Mucosa of descending colon (tissue), 3 donors: ENCODE results near the gene CXCL3. TPM values are rescaled to one million over a fixed set of nuclear protein-coding genes. Genes with fewer than 3 reads are reported as not detected.

Experiments
- ATAC-seq: fragments of 200-7000 bp; cut with Tn5 transposase; one replicate; pipeline ENCODE4 v1.9.1; 2020; ENCODE audit warnings: mild to moderate bottlenecking, moderate library complexity
- DNase-seq, 3 donors: peaks; one replicate each; pipeline ENCODE4 v3.0.0-alpha.2; 2020
- H3K36me3 ChIP-seq: fragments of 200-600 bp; one replicate; pipeline ENCODE4 v1.8.0; 2021; ENCODE audit warnings: low read depth, mild to moderate bottlenecking
- H3K4me1 ChIP-seq: fragments of 200-600 bp; one replicate; pipeline ENCODE4 v1.8.0; 2021; ENCODE audit warnings: low read depth, mild to moderate bottlenecking
- H3K4me3 ChIP-seq: fragments of 200-600 bp; one replicate; pipeline ENCODE4 v1.8.0; 2021; ENCODE audit warnings: mild to moderate bottlenecking
- H3K9me3 ChIP-seq: fragments of 200-600 bp; one replicate; pipeline ENCODE4 v1.8.0; 2021; ENCODE audit warnings: mild to moderate bottlenecking
- intact Hi-C, 2 donors: fragments of 100-400 bp; cut with DNase I in 1 of 2; cut with micrococcal nuclease in 1 of 2; formaldehyde crosslinking; loops; one replicate each; pipeline versions ENCODE4 v1.11.0 to v1.11.1; 2022; cut with DNase I, micrococcal nuclease
- total RNA-seq, 3 donors: library from RNA; stranded (reverse); fragmentation: NEBNext Ultra II Directional in 2 of 3; extraction: Animal tissue kit (Norgen Biotek cat#: 25700) in 2 of 3; gene quantifications; one replicate each; pipeline versions ENCODE4 v1.2.1 to v1.2.4, GENCODE V29; 2021 to 2023
- TF ChIP-seq, protein P1 (sequence below): fragments of 200-600 bp; IDR thresholded peaks from one replicate; pipeline ENCODE4 v1.8.0; 2022; ENCODE audit warnings: antibody characterized with exemption, mild to moderate bottlenecking
- donor health status: DM: no; HTN: no; CAD: no; lungs with moderate emphysema.
- donor health status: DM: no; HTN: no; CAD: no.
- donor health status: DM: no; HTN: yes; CAD: no.

Gene CXCL3
- total RNA-seq, 3 donors from 2014 or later: 2.7 to 30.8 (median 3.9) TPM

DNA sequence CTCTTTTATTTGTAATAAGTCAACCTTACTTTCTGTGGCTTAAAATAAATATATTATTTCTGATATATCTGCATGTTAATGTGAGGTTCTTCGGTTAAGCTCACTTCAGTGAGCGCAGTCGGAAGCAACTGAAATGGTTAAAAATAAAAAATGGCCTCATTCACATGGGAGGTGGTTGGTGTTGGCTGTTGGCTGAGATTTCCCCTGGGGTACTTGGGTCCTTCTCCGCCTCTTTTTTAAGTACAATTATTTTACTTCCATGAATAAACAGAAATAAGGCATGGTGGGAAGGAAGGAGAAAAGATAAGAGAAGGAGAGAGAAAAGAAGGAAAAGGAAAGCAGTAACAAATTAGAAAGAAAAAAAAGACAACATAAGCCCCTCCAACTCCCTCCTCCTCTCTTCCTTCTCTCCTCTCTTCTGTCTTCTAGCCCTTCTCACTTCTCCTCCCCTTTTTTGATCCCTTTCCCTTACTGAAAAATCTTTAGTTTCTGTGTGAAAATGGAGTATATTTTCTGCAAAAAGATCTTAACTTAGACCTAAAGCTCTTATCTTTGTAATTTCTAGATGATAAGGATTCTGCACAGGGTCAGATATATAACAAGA is 19.7 kb upstream of the CXCL3 start:
- ATAC-seq: no peak
- H3K36me3 ChIP-seq: no peaks in the 10 kb centered on the region
- intact Hi-C loops: no loop called here
- TF ChIP-seq, protein P1, sequence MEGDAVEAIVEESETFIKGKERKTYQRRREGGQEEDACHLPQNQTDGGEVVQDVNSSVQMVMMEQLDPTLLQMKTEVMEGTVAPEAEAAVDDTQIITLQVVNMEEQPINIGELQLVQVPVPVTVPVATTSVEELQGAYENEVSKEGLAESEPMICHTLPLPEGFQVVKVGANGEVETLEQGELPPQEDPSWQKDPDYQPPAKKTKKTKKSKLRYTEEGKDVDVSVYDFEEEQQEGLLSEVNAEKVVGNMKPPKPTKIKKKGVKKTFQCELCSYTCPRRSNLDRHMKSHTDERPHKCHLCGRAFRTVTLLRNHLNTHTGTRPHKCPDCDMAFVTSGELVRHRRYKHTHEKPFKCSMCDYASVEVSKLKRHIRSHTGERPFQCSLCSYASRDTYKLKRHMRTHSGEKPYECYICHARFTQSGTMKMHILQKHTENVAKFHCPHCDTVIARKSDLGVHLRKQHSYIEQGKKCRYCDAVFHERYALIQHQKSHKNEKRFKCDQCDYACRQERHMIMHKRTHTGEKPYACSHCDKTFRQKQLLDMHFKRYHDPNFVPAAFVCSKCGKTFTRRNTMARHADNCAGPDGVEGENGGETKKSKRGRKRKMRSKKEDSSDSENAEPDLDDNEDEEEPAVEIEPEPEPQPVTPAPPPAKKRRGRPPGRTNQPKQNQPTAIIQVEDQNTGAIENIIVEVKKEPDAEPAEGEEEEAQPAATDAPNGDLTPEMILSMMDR: no peak
- no peak overlapping the region for H3K4me3 ChIP-seq
- H3K4me1 ChIP-seq: no peaks in the 10 kb centered on the region
- H3K9me3 ChIP-seq: no peaks in the 10 kb centered on the region
- no peak for DNase-seq

DNA sequence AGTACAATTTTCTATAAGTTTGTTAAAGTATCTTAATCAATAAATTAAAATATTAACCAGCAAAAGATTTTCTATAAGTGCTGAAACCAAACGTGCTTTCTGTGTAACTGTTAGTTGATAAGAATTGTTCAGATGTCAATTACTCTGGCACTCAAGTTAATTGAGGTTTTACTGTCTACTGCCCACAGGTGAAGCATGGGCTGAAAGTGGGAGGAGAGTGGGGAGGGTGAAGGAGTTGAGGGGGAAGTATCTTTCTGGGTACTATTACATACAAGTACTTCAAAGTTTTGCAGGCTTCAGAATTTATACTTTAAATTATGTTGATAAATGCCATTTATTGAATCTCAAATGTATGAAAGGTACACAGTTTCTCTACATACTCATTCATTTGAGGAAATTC is 19.1 kb upstream of the CXCL3 start:
- no peaks in the 10 kb centered on the region for H3K36me3 ChIP-seq
- H3K4me3 ChIP-seq: no peak overlapping the region
- no peaks in the 10 kb centered on the region for H3K4me1 ChIP-seq
- intact Hi-C loops: no loop called here
- TF ChIP-seq, protein P1: no peak
- ATAC-seq (no peak), DNase-seq (no peak)
- H3K9me3 ChIP-seq: no peaks in the 10 kb centered on the region

DNA sequence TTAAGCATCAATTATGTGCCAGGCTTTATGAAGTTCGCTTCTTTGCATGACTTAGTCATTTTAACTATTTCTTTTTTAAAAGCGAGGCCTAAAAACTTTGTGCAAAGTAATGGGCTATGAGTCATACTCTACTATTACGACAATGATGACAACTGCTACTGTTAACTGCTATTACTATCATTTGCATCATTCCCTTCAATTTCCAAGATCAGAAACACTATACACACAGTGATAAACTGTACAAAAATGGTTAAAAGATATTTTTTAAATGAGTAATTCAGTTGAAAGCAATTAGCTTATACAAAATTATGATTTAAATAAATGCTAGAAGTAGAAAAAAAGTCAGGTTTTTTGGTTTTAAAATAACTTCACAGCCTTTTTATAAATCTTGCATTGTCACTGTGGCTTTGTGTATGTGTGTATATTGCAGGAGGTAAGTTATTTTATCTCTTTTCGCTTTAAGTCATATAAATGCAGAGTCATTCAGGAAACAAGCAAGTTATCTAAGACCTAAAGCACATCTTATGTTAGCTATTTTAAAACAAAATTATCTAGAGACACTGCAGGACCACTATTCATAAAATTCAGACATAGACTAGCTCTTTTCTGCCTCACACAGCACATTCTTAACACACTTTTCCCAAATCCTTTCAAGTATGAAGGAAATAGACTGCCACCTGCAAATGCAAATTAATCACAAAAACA is 18.5 kb upstream of the CXCL3 start:
- Histone ChIP-seq H3K4me3 (no peak overlapping the region), H3K9me3 (no peaks in the 10 kb centered on the region), H3K4me1 (no peaks in the 10 kb centered on the region), H3K36me3 (no peaks in the 10 kb centered on the region)
- ATAC-seq (no peak), DNase-seq (no peak)
- intact Hi-C loops: no loop called here
- TF ChIP-seq, protein P1: no peak

DNA sequence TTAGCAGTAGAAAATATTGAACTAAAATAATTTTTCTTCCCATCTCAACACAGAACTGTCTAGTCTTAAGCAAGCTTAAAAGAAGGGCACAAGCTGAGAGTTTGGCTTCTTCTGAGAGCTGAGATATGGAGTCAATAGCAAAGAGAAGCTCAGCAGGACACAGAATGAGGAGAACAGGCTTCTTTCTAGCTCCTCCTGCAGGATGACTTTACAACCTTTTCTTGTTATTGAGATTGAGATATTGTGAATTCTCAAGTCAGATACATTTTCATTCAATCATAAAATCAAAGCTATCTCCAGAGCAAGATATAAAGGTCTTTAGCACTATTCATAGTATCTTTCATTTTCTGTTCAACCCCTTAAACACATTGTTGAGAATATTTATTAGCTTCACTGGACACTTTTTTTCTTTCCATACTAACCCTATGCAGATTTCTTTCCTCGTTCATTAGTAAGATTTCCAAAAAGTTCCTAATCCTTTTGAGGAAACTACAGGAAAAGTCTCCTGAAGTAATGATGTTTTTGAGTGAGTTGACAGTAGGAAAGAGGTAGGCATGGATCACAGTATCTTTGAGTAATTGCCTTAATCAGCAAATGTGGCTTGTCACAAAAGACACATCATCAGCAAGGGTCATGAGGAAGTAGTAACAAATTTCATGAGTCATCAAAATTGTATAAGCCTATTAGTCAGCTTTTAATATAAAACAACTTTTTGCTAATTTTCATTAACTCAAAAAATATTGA is 17.8 kb upstream of the CXCL3 start:
- DNase-seq: no peak
- TF ChIP-seq, protein P1: no peak
- intact Hi-C loops: no loop called here

DNA sequence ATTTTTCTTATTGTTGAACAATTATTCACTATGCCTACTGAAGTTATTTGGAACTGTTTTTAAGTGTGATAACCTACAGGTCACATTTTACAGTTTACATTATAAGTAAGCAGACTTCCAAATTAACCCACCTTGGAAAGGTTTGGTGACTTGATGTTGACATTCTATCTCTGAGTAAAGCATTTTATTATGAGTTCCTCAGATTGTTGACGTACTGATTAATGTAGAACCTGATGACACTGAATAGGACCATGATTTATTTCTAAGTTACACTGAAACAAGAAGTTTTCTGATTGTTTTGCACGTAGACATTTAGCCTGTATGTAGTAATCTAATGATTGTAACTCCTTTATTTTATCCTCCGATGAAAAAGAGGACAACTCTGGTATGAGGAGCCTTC is 17.0 kb upstream of the CXCL3 start:
- no peaks in the 10 kb centered on the region for H3K9me3 ChIP-seq
- intact Hi-C loops: no loop called here
- H3K4me1 ChIP-seq: no peaks in the 10 kb centered on the region
- ATAC-seq (no peak), DNase-seq (no peak)
- no peak overlapping the region for H3K4me3 ChIP-seq
- H3K36me3 ChIP-seq: no peaks in the 10 kb centered on the region
- TF ChIP-seq, protein P1: no peak

More for the DNA sequence above, 17.8 kb upstream of the CXCL3 start:
- no peaks in the 10 kb centered on the region for H3K9me3 ChIP-seq
- H3K4me1 ChIP-seq: no peaks in the 10 kb centered on the region
- H3K36me3 ChIP-seq: no peaks in the 10 kb centered on the region
- ATAC-seq: peak; percentile 48
- no peak overlapping the region for H3K4me3 ChIP-seq
